Astrocyte (in vitro differentiated cells and primary cell): ENCODE results near the gene LMNB1.

Experiments
- CTCF ChIP-seq: IDR thresholded peaks from 2 replicates; pipeline ENCODE4 v1.5.1; 2011; ENCODE audit warnings: low read depth, mild to moderate bottlenecking, inconsistent platforms, low read length, moderate library complexity; ENCODE audit not compliant: insufficient read depth
- EZH2 ChIP-seq: IDR thresholded peaks from 2 replicates; pipeline ENCODE4 v1.6.1; 2012; ENCODE audit warnings: mild to moderate bottlenecking, low read length, inconsistent platforms; ENCODE audit not compliant: insufficient read depth

- TF ChIP-seq CTCF (no peak), EZH2 (no peak)
These were observed 24.4 kb downstream of the LMNB1 start for GRCh38 chr5:126801174-126801991.
